K562 (cell line): ENCODE data around the gene PSPH. TPM values are rescaled to one million over a fixed set of nuclear protein-coding genes. Genes with fewer than 3 reads are reported as not detected.

Source experiments
- AFF1 ChIP-seq, 2 experiments: fragments of 450-650 bp; IDR thresholded peaks; 2 replicates each; pipeline ENCODE4 v1.6.1; 2018; ENCODE audit warnings: mild to moderate bottlenecking in 2 of 2, low read depth in 1 of 2; ENCODE audit not compliant: partially characterized antibody in 2 of 2
- IFI16 ChIP-seq: fragments of 250-450 bp; sonication (Bioruptor Pico); IDR thresholded peaks from 2 replicates; pipeline ENCODE4 v2.1.2; 2022; ENCODE audit warnings: mild to moderate bottlenecking, inconsistent platforms
- PRPF4 ChIP-seq: fragments of 200-400 bp; formaldehyde crosslinking; IDR thresholded peaks from one replicate; pipeline ENCODE4 v1.6.1; 2017; ENCODE audit warnings: low read length, low read depth, mild to moderate bottlenecking; ENCODE audit not compliant: insufficient read depth, poor library complexity, severe bottlenecking
- SMC3 ChIP-seq: conservative IDR thresholded peaks from 2 replicates; pipeline ENCODE4 v1.6.1; 2011; ENCODE audit warnings: low read depth, low read length, improper control_type of control experiment; ENCODE audit not compliant: insufficient read depth
- SPI1 ChIP-seq: IDR thresholded peaks from 2 replicates; pipeline ENCODE4 v1.6.1; 2011; ENCODE audit warnings: low read depth, low read length, control low read depth, borderline replicate concordance
- STAT5A ChIP-seq: IDR thresholded peaks from 2 replicates; pipeline ENCODE4 v1.6.1; 2012; ENCODE audit warnings: low read length, inconsistent platforms, borderline replicate concordance
- THRB ChIP-seq: fragments of 450-650 bp; formaldehyde crosslinking; conservative IDR thresholded peaks from 2 replicates; pipeline ENCODE4 v1.4.0; 2022; ENCODE audit warnings: mild to moderate bottlenecking, missing genetic modification characterization
- ZNF407 ChIP-seq: fragments of 450-650 bp; IDR thresholded peaks from 2 replicates; pipeline ENCODE4 v1.6.1; 2016; ENCODE audit warnings: low read depth
- ZNF408 ChIP-seq: fragments of 250-450 bp; sonication (Bioruptor Pico); IDR thresholded peaks from 2 replicates; pipeline ENCODE4 v1.4.0; 2020; ENCODE audit warnings: low read depth, mild to moderate bottlenecking, moderate library complexity
- polyA plus RNA-seq, 8 experiments: library from polyadenylated mRNA; depleted of rRNA in 4 of 8; stranded (reverse) in 5 of 8; unstranded in 3 of 8; fragments of >200 nt; fragmentation: Nextera tagmentation in 2 of 8; fragmentation: Illumina TruSeq in 1 of 8; extraction: Ambion mirVana in 2 of 8; extraction: Trizol in 1 of 8; gene quantifications; 2 replicates each; pipeline versions ENCODE4 v1.2.1 to v1.2.3, GENCODE V29; 2011 to 2014; ENCODE audit warnings: inconsistent platforms in 1 of 8, missing spikeins in 1 of 8
- total RNA-seq, 7 experiments: library from RNA; depleted of rRNA in 6 of 7; stranded (reverse); fragments of >200 nt in 6 of 7; fragmentation: Illumina TruSeq in 2 of 7; extraction: Trizol in 2 of 7; gene quantifications; 2 replicates each; pipeline versions ENCODE4 v1.2.1 to v1.2.3, GENCODE V29; 2011 to 2021; ENCODE audit warnings: low replicate concordance in 1 of 7

PSPH gene
- total and polyA plus RNA-seq, 9 of the 15 experiments (the other 6 are each of a cell fraction or from before 2014, with no cell fraction given): 6.3 to 46.8 (median 20.2) TPM

- TF ChIP-seq SPI1 (no peak), STAT5A (0 out of 2 replicates have a peak, but pooled peaks have one; percentile 9), IFI16 (CRISPR knock-in tag) (no peak), PRPF4 (no peak), AFF1 (IDR thresholded peaks at IDR 0.05; ENCODE audit: low read depth in 1 of 2, partially characterized antibody in 2 of 2) (no peak), ZNF407 (no peak), ZNF408 (CRISPR knock-in tag) (no peak), THRB (CRISPR knock-in tag) (peak; percentile 77; the same call in 1 of the 2 replicates), SMC3 (no peak)
Measured at GRCh38 chr7:56063882-56064625, 12.8 kb upstream of the PSPH start, which contains the start of gene SUMF2 (continued).
